Calu3 (cell line): ENCODE data around the gene NT5M. TPM values are rescaled to one million over a fixed set of nuclear protein-coding genes. Genes with fewer than 3 reads are reported as not detected.
A peak's percentile ranks its signal among the peaks of the same experiment; 100 is the strongest.

Experiments
- BruUV-seq: library from RNA; stranded (reverse); fragments of 400-500 nt; replicated peaks from 2 replicates; lab custom pipeline; 2021; lab: Mats Ljungman, UMichigan
- CTCF ChIA-PET: fragments of 300-600 bp; sonication (Branson Sonifier 250); formaldehyde crosslinking; loops from one replicate; lab custom pipeline; 2022; ENCODE audit warnings: antibody characterized with exemption; lab: Charles Lee
- DNase-seq: peaks from one replicate; pipeline ENCODE4 v3.0.0; 2022
- H3K27ac Mint-ChIP-seq: one replicate; pipeline ENCODE4 v1.8.0; 2022; ENCODE audit warnings: mixed read lengths; ENCODE audit not compliant: unreplicated experiment
- H3K27me3 Mint-ChIP-seq: one replicate; pipeline ENCODE4 v1.8.0; 2022; ENCODE audit warnings: mixed read lengths; ENCODE audit not compliant: unreplicated experiment
- H3K36me3 Mint-ChIP-seq: one replicate; pipeline ENCODE4 v1.8.0; 2022; ENCODE audit warnings: mild to moderate bottlenecking, moderate library complexity, mixed read lengths; ENCODE audit not compliant: insufficient read depth, unreplicated experiment
- H3K4me1 Mint-ChIP-seq: one replicate; pipeline ENCODE4 v1.8.0; 2022; ENCODE audit warnings: mild to moderate bottlenecking, low read depth, mixed read lengths; ENCODE audit not compliant: unreplicated experiment
- H3K4me3 Mint-ChIP-seq: one replicate; pipeline ENCODE4 v1.8.0; 2022; ENCODE audit warnings: mild to moderate bottlenecking, low read depth, moderate library complexity, mixed read lengths; ENCODE audit not compliant: unreplicated experiment
- H3K9me3 Mint-ChIP-seq: one replicate; pipeline ENCODE4 v1.8.0; 2022; ENCODE audit warnings: low read depth, mixed read lengths; ENCODE audit not compliant: unreplicated experiment
- intact Hi-C: fragments of 100-400 bp; cut with micrococcal nuclease; formaldehyde crosslinking; loops from one replicate; pipeline ENCODE4 v1.10.0; 2022; ENCODE audit not compliant: unreplicated experiment
- total RNA-seq: library from RNA; stranded (reverse); gene quantifications from 2 replicates; pipeline ENCODE4 v1.2.3, GENCODE V29; 2022
- TF ChIP-seq, protein P1 (sequence below): fragments of 200-600 bp; IDR thresholded peaks from one replicate; pipeline ENCODE4 v1.8.0; 2022; ENCODE audit warnings: antibody characterized with exemption; ENCODE audit not compliant: unreplicated experiment

NT5M gene
- total RNA-seq, 1 experiment from 2014 or later: 1.0 TPM

DNA sequence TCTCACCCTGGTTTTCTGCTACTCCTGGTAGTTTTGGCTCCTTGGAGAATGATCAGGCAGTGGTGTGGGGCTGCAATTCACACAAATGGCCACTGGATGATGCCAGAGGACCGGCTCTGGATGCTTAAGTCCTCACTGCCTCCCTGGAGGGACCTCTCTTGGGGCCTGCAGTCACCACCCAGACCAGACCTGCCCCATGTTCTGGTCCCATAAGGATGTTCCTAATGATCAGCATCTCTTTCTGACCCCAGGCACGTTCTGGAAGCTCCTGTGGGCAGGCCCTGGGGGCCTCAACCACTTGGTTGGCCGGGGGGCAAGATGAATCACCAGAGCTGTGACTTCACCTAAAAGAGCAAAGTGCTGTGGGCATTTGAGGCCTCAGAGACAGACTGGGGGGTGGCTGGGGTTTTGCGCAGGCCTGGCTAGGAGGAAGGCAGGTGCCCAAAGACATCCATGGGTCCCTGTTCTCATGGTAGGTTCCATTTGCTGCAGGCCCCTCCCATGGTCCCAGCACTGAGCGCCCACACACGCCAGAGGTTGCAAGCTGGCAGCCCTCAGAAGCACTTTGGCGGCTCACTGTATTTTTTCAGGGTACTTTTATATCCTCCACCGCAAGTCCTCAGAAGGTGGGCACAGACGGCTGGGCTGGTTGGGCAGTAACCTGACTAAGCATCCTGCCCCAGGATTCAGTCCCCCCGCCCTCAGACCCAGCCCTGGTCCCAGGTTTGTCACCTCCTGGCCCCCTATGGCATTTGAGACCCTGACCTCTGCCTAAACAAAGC is 53.2 kb downstream of the NT5M start:
- CTCF ChIA-PET: interaction anchor here (0.9 kb wide), 1 partner anchor 212 kb away, joined by 3 read pairs; no protein-coding TSS in a partner anchor
- Mint-ChIP-seq H3K4me3 (no peak overlapping the region), H3K9me3 (no peaks in the 10 kb centered on the region), H3K4me1 (peaks cover 8% of the 10 kb centered on the region), H3K36me3 (no peaks in the 10 kb centered on the region), H3K27ac (no peak overlapping the region), H3K27me3 (peaks cover 43% of the 10 kb centered on the region)
- TF ChIP-seq, protein P1, sequence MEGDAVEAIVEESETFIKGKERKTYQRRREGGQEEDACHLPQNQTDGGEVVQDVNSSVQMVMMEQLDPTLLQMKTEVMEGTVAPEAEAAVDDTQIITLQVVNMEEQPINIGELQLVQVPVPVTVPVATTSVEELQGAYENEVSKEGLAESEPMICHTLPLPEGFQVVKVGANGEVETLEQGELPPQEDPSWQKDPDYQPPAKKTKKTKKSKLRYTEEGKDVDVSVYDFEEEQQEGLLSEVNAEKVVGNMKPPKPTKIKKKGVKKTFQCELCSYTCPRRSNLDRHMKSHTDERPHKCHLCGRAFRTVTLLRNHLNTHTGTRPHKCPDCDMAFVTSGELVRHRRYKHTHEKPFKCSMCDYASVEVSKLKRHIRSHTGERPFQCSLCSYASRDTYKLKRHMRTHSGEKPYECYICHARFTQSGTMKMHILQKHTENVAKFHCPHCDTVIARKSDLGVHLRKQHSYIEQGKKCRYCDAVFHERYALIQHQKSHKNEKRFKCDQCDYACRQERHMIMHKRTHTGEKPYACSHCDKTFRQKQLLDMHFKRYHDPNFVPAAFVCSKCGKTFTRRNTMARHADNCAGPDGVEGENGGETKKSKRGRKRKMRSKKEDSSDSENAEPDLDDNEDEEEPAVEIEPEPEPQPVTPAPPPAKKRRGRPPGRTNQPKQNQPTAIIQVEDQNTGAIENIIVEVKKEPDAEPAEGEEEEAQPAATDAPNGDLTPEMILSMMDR: peak; percentile 88
- intact Hi-C loops: loop anchor here (1.0 to 5.0 kb wide), 3 partner anchors 141 to 286 kb away; partner anchors contain the start of gene RASD1
- DNase-seq: peak; percentile 74
- BruUV-seq: no TSS peak

DNA sequence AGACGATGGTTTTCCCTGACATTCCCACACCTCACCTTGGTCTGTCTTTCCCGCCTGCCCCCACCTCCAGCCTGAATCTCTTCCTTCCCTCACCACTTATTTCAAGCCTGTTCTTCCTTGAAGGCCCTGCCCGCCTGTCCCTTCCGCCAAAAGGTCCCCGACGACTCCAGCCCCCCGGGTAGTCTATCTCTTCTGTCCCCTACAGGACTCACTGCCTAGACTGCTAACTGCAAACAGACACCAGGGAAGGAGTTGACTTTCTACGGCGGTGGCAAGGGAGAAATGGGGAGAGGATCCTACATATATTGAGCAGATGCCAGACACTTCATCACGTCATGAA is 53.7 kb downstream of the NT5M start:
- TF ChIP-seq, protein P1: no peak

DNA sequence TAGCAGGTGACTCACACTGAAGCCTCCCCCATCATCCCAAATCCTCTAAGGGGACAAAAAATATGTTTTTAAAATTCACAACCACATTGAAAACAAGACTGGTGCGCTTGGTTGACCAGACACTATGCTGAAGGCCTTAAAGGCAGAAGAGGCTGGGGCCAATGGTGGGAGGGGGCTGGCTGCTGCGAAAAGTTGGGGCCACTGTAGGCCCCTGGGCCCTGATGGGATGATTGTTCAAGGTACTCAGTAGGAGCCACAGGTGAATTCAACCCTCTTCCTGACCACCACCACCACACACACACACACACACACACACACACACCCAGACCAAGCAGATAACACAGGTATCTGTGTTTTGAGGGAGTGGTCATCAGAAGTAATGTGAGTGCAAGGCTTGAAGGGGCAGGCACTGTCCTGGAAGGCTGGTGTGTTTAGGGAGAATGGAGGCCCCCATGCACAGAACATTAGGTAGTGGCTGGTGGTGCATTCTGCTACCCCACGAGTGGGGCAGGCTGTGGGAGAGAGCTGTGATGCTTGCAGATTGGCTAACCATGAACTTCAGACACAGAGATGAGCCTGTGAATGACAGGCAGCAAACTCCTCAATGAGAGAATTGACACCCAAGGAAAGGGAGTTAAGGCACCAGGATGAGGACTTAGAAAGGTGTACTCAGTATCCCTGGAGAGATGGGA is 55.0 kb downstream of the NT5M start:
- Mint-ChIP-seq H3K27ac (no peak overlapping the region), H3K36me3 (no peaks in the 10 kb centered on the region), H3K9me3 (no peaks in the 10 kb centered on the region), H3K4me3 (no peak overlapping the region), H3K27me3 (peaks cover 61% of the 10 kb centered on the region), H3K4me1 (no peaks in the 10 kb centered on the region)
- TF ChIP-seq, protein P1: no peak
- intact Hi-C loops: loop anchor here (5.0 kb wide), 1 partner anchor 139 kb away; the partner anchor contains the start of gene RASD1
- DNase-seq: no peak
- CTCF ChIA-PET: no interaction called here
- BruUV-seq: no TSS peak

More for the DNA sequence above, 53.7 kb downstream of the NT5M start:
- no peak for DNase-seq
- no TSS peak for BruUV-seq
- Mint-ChIP-seq H3K27me3 (peaks cover 48% of the 10 kb centered on the region), H3K4me1 (peaks cover 5% of the 10 kb centered on the region), H3K36me3 (no peaks in the 10 kb centered on the region), H3K4me3 (no peak overlapping the region), H3K9me3 (no peaks in the 10 kb centered on the region), H3K27ac (no peak overlapping the region)
- CTCF ChIA-PET: interaction anchor here (0.9 kb wide), 1 partner anchor 211 kb away, joined by 3 read pairs; no protein-coding TSS in a partner anchor
- intact Hi-C loops: loop anchor here (1.0 to 5.0 kb wide), 3 partner anchors 140 to 285 kb away; partner anchors contain the start of gene RASD1

DNA sequence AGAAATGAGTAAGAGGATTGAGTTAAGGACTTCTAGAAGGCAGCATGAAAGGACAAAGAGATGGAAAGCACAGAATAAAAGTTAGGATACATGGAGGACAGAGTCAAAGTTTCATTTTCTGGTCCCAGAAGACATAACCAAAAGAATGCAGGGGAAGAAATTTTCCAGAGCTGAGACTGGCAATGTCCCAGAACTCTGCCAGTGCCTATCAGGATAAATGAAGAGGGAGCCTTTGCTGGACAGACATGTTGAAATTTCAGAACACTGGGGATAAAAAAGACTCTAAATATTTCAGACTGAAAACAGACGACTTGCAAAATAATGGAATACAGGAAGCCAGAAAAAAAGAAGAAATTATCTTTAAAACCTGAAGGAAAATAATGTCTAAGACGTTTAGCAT is 55.7 kb downstream of the NT5M start:
- Mint-ChIP-seq H3K4me3 (no peak overlapping the region), H3K4me1 (no peaks in the 10 kb centered on the region), H3K36me3 (no peaks in the 10 kb centered on the region), H3K27me3 (peaks cover 68% of the 10 kb centered on the region), H3K9me3 (no peaks in the 10 kb centered on the region), H3K27ac (no peak overlapping the region)
- CTCF ChIA-PET: interaction anchor here (0.7 kb wide), 1 partner anchor 283 kb away, joined by 3 read pairs; no protein-coding TSS in a partner anchor
- DNase-seq: no peak
- intact Hi-C loops: loop anchor here (5.0 kb wide), 1 partner anchor 138 kb away; the partner anchor contains the start of gene RASD1
- BruUV-seq: no TSS peak
- TF ChIP-seq, protein P1: no peak
